ENCODE data around the gene SLC25A18. TPM values are rescaled to one million over a fixed set of nuclear protein-coding genes. Genes with fewer than 3 reads are reported as not detected.
"Not testable (repeated sequence)": the region's sequence is repeated elsewhere in the genome, so short reads cannot be mapped to it uniquely, and the experiment has no call there.

SLC25A18 gene
- total and polyA plus RNA-seq, 2 of the 4 experiments (the other 2 are of a cell fraction): 0.05 TPM; not detected in 1

GRCh38 chr22:17521971-17522370, 41.3 kb upstream of the SLC25A18 start:
- H3K4me1 ChIP-seq (ENCODE audit: control insufficient read depth, insufficient read depth, low read length); intact Hi-C loops (cut with micrococcal nuclease); H2BK20ac ChIP-seq (ENCODE audit: low read depth, low read length); H4K8ac ChIP-seq (ENCODE audit: low read depth in 2 of 2, low read length in 2 of 2); dilution Hi-C loops (cut with HindIII; ENCODE audit: low sequenced_read_pairs, unreplicated experiment); H4K20me1 ChIP-seq (ENCODE audit: insufficient read depth, low read length); in situ Hi-C loops (cut with MboI; ENCODE audit: low sequenced_read_pairs); H2BK5ac ChIP-seq (ENCODE audit: low read depth, low read length, poor library complexity, severe bottlenecking); H4K5ac ChIP-seq (ENCODE audit: low read depth, low read length); H3K4ac ChIP-seq (ENCODE audit: low read depth, low read length); H3K14ac ChIP-seq (replicated peaks; ENCODE audit: low read depth, low read length); H3K27me3 ChIP-seq (ENCODE audit: control insufficient read depth, insufficient read depth, low read length); ATAC-seq (ENCODE audit: low read depth); H2BK120ac ChIP-seq (ENCODE audit: low read depth, low read length); H3K27ac ChIP-seq (ENCODE audit: insufficient read depth, low read length); H2AFZ ChIP-seq (replicated peaks; ENCODE audit: low read length, poor library complexity); H4K91ac ChIP-seq (ENCODE audit: insufficient read depth, low read depth, low read length); H3K18ac ChIP-seq (ENCODE audit: low read depth, low read length); H2AK5ac ChIP-seq (ENCODE audit: low read depth, low read length); H2BK15ac ChIP-seq (ENCODE audit: low read depth, low read length); CTCF ChIA-PET; H3K23ac ChIP-seq (ENCODE audit: low read depth, low read length); H3K4me2 ChIP-seq (ENCODE audit: low read depth, low read length); H2AK9ac ChIP-seq (replicated peaks; ENCODE audit: low read depth, low read length, poor library complexity); H3K9ac ChIP-seq (ENCODE audit: low read depth, low read length); H3K36me3 ChIP-seq (ENCODE audit: control insufficient read depth, insufficient read depth, low read length); POLR2A ChIA-PET (ENCODE audit: unreplicated experiment); BruUV-seq (replicated peaks); H3K56ac ChIP-seq (ENCODE audit: extremely low read depth, insufficient read depth, low read length); H3K9me3 ChIP-seq (ENCODE audit: control insufficient read depth, insufficient read depth, low read length); H3K9me1 ChIP-seq (ENCODE audit: insufficient read depth, low read length); H3K79me1 ChIP-seq (ENCODE audit: low read depth in 1 of 2, low read length in 2 of 2); DNase-seq; H3K4me3 ChIP-seq (ENCODE audit: insufficient read depth, low read depth, low read length): not testable (repeated sequence)
- no CpG with 5 or more reads among the region's 1 CpG for WGBS, 2 experiments (ENCODE audit: extremely low coverage in 2 of 2, insufficient read length in 1 of 2)

Data from IMR-90 (cell line).